ENCODE measurements around the gene PARP16. TPM values are rescaled to one million over a fixed set of nuclear protein-coding genes. Genes with fewer than 3 reads are reported as not detected.

The PARP16 gene
- total and polyA plus RNA-seq, 9 of the 15 experiments (the other 6 are each of a cell fraction or from before 2014, with no cell fraction given), result 3.0 to 9.9 (median 5.8) TPM

- TF ChIP-seq ZBTB11 (CRISPR knock-in tag; IDR thresholded peaks at IDR 0.05), result peak in 1 of 3 experiments; percentile 67; a peak in 2 of 6 replicates
- TF ChIP-seq CREM (IDR thresholded peaks at IDR 0.05; ENCODE audit: low read depth), result peak; percentile 71
- no peak for TF ChIP-seq TCF15 (CRISPR knock-in tag; IDR thresholded peaks at IDR 0.05)
- peak; percentile 88 for TF ChIP-seq HMGN3 (IDR thresholded peaks at IDR 0.05; ENCODE audit: borderline replicate concordance, extremely low read depth, insufficient read length, low read depth, low read length)
- TF ChIP-seq SETDB1 (IDR thresholded peaks at IDR 0.05; ENCODE audit: low read length), result no peak
- TF ChIP-seq ZNF175 (CRISPR knock-in tag; IDR thresholded peaks at IDR 0.05; ENCODE audit: low read depth), result 0 out of 2 replicates have a peak, but pooled peaks have one; percentile 4
- no peak for TF ChIP-seq ZNF232 (CRISPR knock-in tag; IDR thresholded peaks at IDR 0.05)
- peak; percentile 75 for TF ChIP-seq GABPA (tag; conservative IDR thresholded peaks at IDR 0.05; ENCODE audit: low read depth)
- no peak for TF ChIP-seq ZBTB12 (CRISPR knock-in tag; IDR thresholded peaks at IDR 0.05)
- peak; percentile 20; the same call in 1 of the 2 replicates for TF ChIP-seq KLF13 (tag; IDR thresholded peaks at IDR 0.05; ENCODE audit: borderline replicate concordance, low read depth)
- TF ChIP-seq CTBP1 (IDR thresholded peaks at IDR 0.05; ENCODE audit: borderline replicate concordance), result peak; percentile 95
- TF ChIP-seq MYC (IDR thresholded peaks at IDR 0.05; ENCODE audit: low read depth, low read length), result peak; percentile 57
- TF ChIP-seq MYC (CRISPR knock-in tag; IDR thresholded peaks at IDR 0.05; ENCODE audit: borderline replicate concordance, low read depth), result no peak
- TF ChIP-seq HNRNPH1 (optimal IDR thresholded peaks at IDR 0.05; ENCODE audit: low read depth, low read length), result no peak
- 0 out of 2 replicates have a peak, but pooled peaks have one; percentile 31 for TF ChIP-seq THAP7 (CRISPR knock-in tag; IDR thresholded peaks at IDR 0.05)
- peak; percentile 42; the same call in 1 of the 2 replicates for TF ChIP-seq CREB1 (IDR thresholded peaks at IDR 0.05)
- TF ChIP-seq CREB1 (CRISPR knock-in tag; IDR thresholded peaks at IDR 0.05), result no peak
- TF ChIP-seq TAF15 (IDR thresholded peaks at IDR 0.05; ENCODE audit: low read depth, low read length), result no peak
These were observed at the start of gene PARP16 (continued) for GRCh38 chr15:65286704-65287519.

All from K562 (cell line).